CD4-positive, alpha-beta memory T cell (primary cell): ENCODE measurements around the gene SPDYE16. TPM values are rescaled to one million over a fixed set of nuclear protein-coding genes. Genes with fewer than 3 reads are reported as not detected.
"Not testable (repeated sequence)": the region's sequence is repeated elsewhere in the genome, so short reads cannot be mapped to it uniquely, and the experiment has no call there.

Experiments used
- CTCF ChIA-PET: fragments of 350-600 bp; sonication (Branson Sonifier 250); formaldehyde crosslinking; loops from one replicate; lab custom pipeline; 2021; ENCODE audit warnings: inconsistent platforms; ENCODE audit not compliant: partially characterized antibody; lab: Charles Lee
- POLR2A ChIA-PET: fragments of 350-600 bp; sonication (Branson Sonifier 250); formaldehyde crosslinking; loops from one replicate; lab custom pipeline; 2021; ENCODE audit not compliant: partially characterized antibody; lab: Charles Lee
- DNase-seq, 5 donors: peaks; one replicate each; pipeline versions ENCODE4 v3.0.0 to v3.0.0-alpha.2; 2020 to 2022; ENCODE audit warnings: mixed read lengths in 1 of 5
- H3K27ac ChIP-seq: one replicate; pipeline ENCODE4 v1.7.0; 2013; ENCODE audit warnings: low read depth, low read length
- H3K27me3 ChIP-seq: 2 replicates; pipeline ENCODE4 v1.7.0; 2013; ENCODE audit warnings: mild to moderate bottlenecking, low read length, moderate library complexity; ENCODE audit not compliant: insufficient read depth
- H3K36me3 ChIP-seq: 2 replicates; pipeline ENCODE4 v1.7.0; 2013; ENCODE audit warnings: mild to moderate bottlenecking, low read length, moderate library complexity; ENCODE audit not compliant: insufficient read depth
- H3K4me1 ChIP-seq: 2 replicates; pipeline ENCODE4 v1.7.0; 2013; ENCODE audit warnings: mild to moderate bottlenecking, low read length, moderate library complexity; ENCODE audit not compliant: insufficient read depth
- H3K4me3 ChIP-seq, 2 donors: one replicate each; pipeline ENCODE4 v1.7.0; 2013; ENCODE audit warnings: low read length in 2 of 2, mild to moderate bottlenecking in 1 of 2
- H3K9me3 ChIP-seq, 2 donors: one replicate each; pipeline ENCODE4 v1.7.0; 2013; ENCODE audit warnings: low read length in 2 of 2, control low read depth in 1 of 2; ENCODE audit not compliant: control insufficient read depth in 1 of 2
- H3K27ac Mint-ChIP-seq, 7 donors: one replicate each; pipeline ENCODE4 v1.8.0; 2020 to 2021; ENCODE audit warnings: mixed read lengths in 7 of 7, mild to moderate bottlenecking in 6 of 7, inconsistent platforms in 3 of 7, moderate library complexity in 3 of 7
- H3K27me3 Mint-ChIP-seq, 2 donors: one replicate each; pipeline ENCODE4 v1.8.0; 2020 to 2021; ENCODE audit warnings: mixed read lengths in 2 of 2
- H3K36me3 Mint-ChIP-seq, 2 donors: one replicate each; pipeline ENCODE4 v1.8.0; 2020 to 2021; ENCODE audit warnings: mixed read lengths in 2 of 2, inconsistent platforms in 1 of 2, mild to moderate bottlenecking in 1 of 2
- H3K4me1 Mint-ChIP-seq, 4 donors: one replicate each; pipeline ENCODE4 v1.8.0; 2020 to 2021; ENCODE audit warnings: mixed read lengths in 4 of 4, mild to moderate bottlenecking in 1 of 4
- H3K4me3 Mint-ChIP-seq, 8 donors: one replicate each; pipeline ENCODE4 v1.8.0; 2020 to 2021; ENCODE audit warnings: mixed read lengths in 8 of 8, mild to moderate bottlenecking in 7 of 8, moderate library complexity in 6 of 8, inconsistent platforms in 3 of 8
- H3K9me3 Mint-ChIP-seq, 8 donors: one replicate each; pipeline ENCODE4 v1.8.0; 2020 to 2021; ENCODE audit warnings: mixed read lengths in 8 of 8, mild to moderate bottlenecking in 5 of 8, inconsistent platforms in 3 of 8, moderate library complexity in 1 of 8
- intact Hi-C: fragments of 100-400 bp; cut with micrococcal nuclease; formaldehyde crosslinking; loops from one replicate; pipeline ENCODE4 v1.15.1; 2023
- polyA plus RNA-seq, 2 donors: library from polyadenylated mRNA; unstranded; fragments of 300-500 nt; fragmentation: Illumina TruSeq; gene quantifications; one replicate each; pipeline ENCODE4 v1.2.3, GENCODE V29; 2021
- total RNA-seq, 2 experiments: library from RNA; stranded (reverse); gene quantifications; one replicate each; pipeline ENCODE4 v1.2.3, GENCODE V29; 2021

SPDYE16 gene
- total and polyA plus RNA-seq, 4 experiments from 2014 or later, result 0.21 to 1.1 (median 0.73) TPM; not detected in 1

- POLR2A ChIA-PET, CTCF ChIA-PET, DNase-seq, H3K4me3 Mint-ChIP-seq, H3K9me3 Mint-ChIP-seq, H3K27me3 Mint-ChIP-seq, H3K27ac Mint-ChIP-seq, H3K4me1 Mint-ChIP-seq, intact Hi-C loops, H3K27me3 ChIP-seq, H3K27ac ChIP-seq, H3K36me3 ChIP-seq, H3K4me3 ChIP-seq, H3K4me1 ChIP-seq, H3K9me3 ChIP-seq: not testable (repeated sequence)
- peaks cover 3 to 21% of the 10 kb centered on the region in 2 donors for H3K36me3 Mint-ChIP-seq
Observed at GRCh38 chr7:76502224-76502623, 40.9 kb downstream of the SPDYE16 start.

- H3K4me1 Mint-ChIP-seq, H3K27ac ChIP-seq, H3K27me3 Mint-ChIP-seq, intact Hi-C loops, H3K27ac Mint-ChIP-seq, H3K4me1 ChIP-seq, CTCF ChIA-PET, H3K9me3 ChIP-seq, H3K4me3 ChIP-seq, H3K4me3 Mint-ChIP-seq, H3K27me3 ChIP-seq, H3K9me3 Mint-ChIP-seq, POLR2A ChIA-PET, H3K36me3 ChIP-seq, DNase-seq: not testable (repeated sequence)
- peaks cover 3 to 17% of the 10 kb centered on the region in 2 donors for H3K36me3 Mint-ChIP-seq
Observed at GRCh38 chr7:76499924-76500241, 43.2 kb downstream of the SPDYE16 start.

- POLR2A ChIA-PET, H3K4me1 ChIP-seq, DNase-seq, CTCF ChIA-PET, H3K27me3 Mint-ChIP-seq, H3K27ac ChIP-seq, H3K9me3 Mint-ChIP-seq, H3K4me1 Mint-ChIP-seq, H3K4me3 Mint-ChIP-seq, H3K9me3 ChIP-seq, intact Hi-C loops, H3K27me3 ChIP-seq, H3K4me3 ChIP-seq, H3K36me3 ChIP-seq: not testable (repeated sequence)
- H3K36me3 Mint-ChIP-seq, result peaks cover 0 to 14% of the 10 kb centered on the region in 2 donors
- H3K27ac Mint-ChIP-seq, result peak overlapping the region in 1 of 7 donors; percentile 18
Observed at GRCh38 chr7:76499201-76499923, 43.7 kb downstream of the SPDYE16 start.

GRCh38 chr7:76498583-76499200 is 44.4 kb downstream of the SPDYE16 start:
- H3K4me3 ChIP-seq, intact Hi-C loops, DNase-seq, H3K4me1 ChIP-seq, H3K4me1 Mint-ChIP-seq, H3K36me3 ChIP-seq, H3K27ac Mint-ChIP-seq, H3K4me3 Mint-ChIP-seq, CTCF ChIA-PET, H3K9me3 Mint-ChIP-seq, H3K27ac ChIP-seq, H3K27me3 ChIP-seq, POLR2A ChIA-PET, H3K9me3 ChIP-seq, H3K27me3 Mint-ChIP-seq: not testable (repeated sequence)
- peaks cover 0 to 14% of the 10 kb centered on the region in 2 donors for H3K36me3 Mint-ChIP-seq

GRCh38 chr7:76497918-76498582 is 45.0 kb downstream of the SPDYE16 start:
- H3K27ac ChIP-seq, H3K27me3 Mint-ChIP-seq, H3K36me3 ChIP-seq, H3K4me3 Mint-ChIP-seq, H3K9me3 Mint-ChIP-seq, intact Hi-C loops, H3K4me1 ChIP-seq, H3K4me1 Mint-ChIP-seq, H3K9me3 ChIP-seq, CTCF ChIA-PET, POLR2A ChIA-PET, H3K27me3 ChIP-seq, H3K4me3 ChIP-seq, DNase-seq, H3K27ac Mint-ChIP-seq: not testable (repeated sequence)
- peaks cover 0 to 14% of the 10 kb centered on the region in 2 donors for H3K36me3 Mint-ChIP-seq

- H3K4me3 Mint-ChIP-seq, H3K36me3 Mint-ChIP-seq, H3K27ac ChIP-seq, H3K4me1 ChIP-seq, H3K9me3 ChIP-seq, H3K27me3 Mint-ChIP-seq, POLR2A ChIA-PET, H3K9me3 Mint-ChIP-seq, H3K27ac Mint-ChIP-seq, intact Hi-C loops, H3K4me1 Mint-ChIP-seq, H3K4me3 ChIP-seq, CTCF ChIA-PET, H3K36me3 ChIP-seq, DNase-seq, H3K27me3 ChIP-seq: not testable (repeated sequence)
Observed at GRCh38 chr7:76495717-76496116, 47.4 kb downstream of the SPDYE16 start.

- H3K4me1 ChIP-seq, CTCF ChIA-PET, H3K9me3 Mint-ChIP-seq, POLR2A ChIA-PET, H3K36me3 Mint-ChIP-seq, H3K27ac ChIP-seq, H3K27ac Mint-ChIP-seq, DNase-seq, H3K36me3 ChIP-seq, H3K4me3 Mint-ChIP-seq, H3K9me3 ChIP-seq, H3K4me1 Mint-ChIP-seq, intact Hi-C loops, H3K4me3 ChIP-seq, H3K27me3 Mint-ChIP-seq, H3K27me3 ChIP-seq: not testable (repeated sequence)
Observed at GRCh38 chr7:76492139-76492538, 51.0 kb downstream of the SPDYE16 start.
